DOHH2 (cell line): ENCODE measurements around the gene TFRC.

Experiments
- EZH2phosphoT487 ChIP-seq: fragments of 200-600 bp; sonication (generic); IDR thresholded peaks from 2 replicates; pipeline ENCODE4 v1.6.1; 2017; ENCODE audit warnings: borderline replicate concordance, mild to moderate bottlenecking, antibody characterized with exemption, low read length, moderate library complexity, mixed read lengths
- TF ChIP-seq, protein P1 (sequence below): fragments of 200-600 bp; sonication (generic); IDR thresholded peaks from one replicate; pipeline ENCODE4 v1.5.1; 2014; ENCODE audit warnings: antibody characterized with exemption, mild to moderate bottlenecking, low read depth, low read length; ENCODE audit not compliant: poor library complexity, severe bottlenecking

- TF ChIP-seq, protein P1, sequence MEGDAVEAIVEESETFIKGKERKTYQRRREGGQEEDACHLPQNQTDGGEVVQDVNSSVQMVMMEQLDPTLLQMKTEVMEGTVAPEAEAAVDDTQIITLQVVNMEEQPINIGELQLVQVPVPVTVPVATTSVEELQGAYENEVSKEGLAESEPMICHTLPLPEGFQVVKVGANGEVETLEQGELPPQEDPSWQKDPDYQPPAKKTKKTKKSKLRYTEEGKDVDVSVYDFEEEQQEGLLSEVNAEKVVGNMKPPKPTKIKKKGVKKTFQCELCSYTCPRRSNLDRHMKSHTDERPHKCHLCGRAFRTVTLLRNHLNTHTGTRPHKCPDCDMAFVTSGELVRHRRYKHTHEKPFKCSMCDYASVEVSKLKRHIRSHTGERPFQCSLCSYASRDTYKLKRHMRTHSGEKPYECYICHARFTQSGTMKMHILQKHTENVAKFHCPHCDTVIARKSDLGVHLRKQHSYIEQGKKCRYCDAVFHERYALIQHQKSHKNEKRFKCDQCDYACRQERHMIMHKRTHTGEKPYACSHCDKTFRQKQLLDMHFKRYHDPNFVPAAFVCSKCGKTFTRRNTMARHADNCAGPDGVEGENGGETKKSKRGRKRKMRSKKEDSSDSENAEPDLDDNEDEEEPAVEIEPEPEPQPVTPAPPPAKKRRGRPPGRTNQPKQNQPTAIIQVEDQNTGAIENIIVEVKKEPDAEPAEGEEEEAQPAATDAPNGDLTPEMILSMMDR, result no peak
- TF ChIP-seq EZH2phosphoT487, result no peak
Measured at GRCh38 chr3:196111939-196112386, 30.1 kb upstream of the TFRC start.
